Spleen (tissue), 11 donors: Measurements from ENCODE around the gene SLC25A28. TPM values are rescaled to one million over a fixed set of nuclear protein-coding genes. Genes with fewer than 3 reads are reported as not detected.

Source experiments
- DNase-seq: peaks from one replicate; pipeline ENCODE4 v3.0.0-alpha.2; 2020
- H3K27ac ChIP-seq, 8 donors: fragments of 200-600 bp; sonication (generic) in 7 of 8; 1 replicate in 4 of 8; 2 replicates in 4 of 8; pipeline versions ENCODE4 v1.5.0 to v1.8.0; 2016 to 2021; ENCODE audit warnings: inconsistent platforms in 4 of 8, mild to moderate bottlenecking in 4 of 8, moderate library complexity in 1 of 8
- H3K27me3 ChIP-seq, 7 donors: fragments of 200-600 bp; sonication (generic) in 6 of 7; replicated peaks in 1 of 7; 1 replicate in 4 of 7; 2 replicates in 3 of 7; pipeline versions ENCODE4 v1.5.0 to v1.8.0; 2016 to 2021; ENCODE audit warnings: inconsistent platforms in 3 of 7, mild to moderate bottlenecking in 1 of 7
- H3K36me3 ChIP-seq, 6 donors: fragments of 200-600 bp; sonication (generic) in 5 of 6; 1 replicate in 4 of 6; 2 replicates in 2 of 6; pipeline versions ENCODE4 v1.5.0 to v1.8.0; 2016 to 2021; ENCODE audit warnings: inconsistent platforms in 2 of 6
- H3K4me1 ChIP-seq, 6 donors: fragments of 200-600 bp; sonication (generic) in 5 of 6; 1 replicate in 3 of 6; 2 replicates in 3 of 6; pipeline versions ENCODE4 v1.5.0 to v1.8.0; 2016 to 2021; ENCODE audit warnings: inconsistent platforms in 3 of 6
- H3K4me3 ChIP-seq, 8 donors: fragments of 200-600 bp; sonication (generic) in 7 of 8; 1 replicate in 4 of 8; 2 replicates in 4 of 8; pipeline versions ENCODE4 v1.5.0 to v1.8.0; 2016 to 2021; ENCODE audit warnings: inconsistent platforms in 4 of 8, mild to moderate bottlenecking in 4 of 8, moderate library complexity in 2 of 8
- H3K9me3 ChIP-seq, 8 donors: fragments of 200-600 bp; sonication (generic) in 7 of 8; 1 replicate in 4 of 8; 2 replicates in 4 of 8; pipeline versions ENCODE4 v1.5.0 to v1.8.0; 2016 to 2021; ENCODE audit warnings: inconsistent platforms in 4 of 8
- POLR2A ChIP-seq, 3 donors: fragments of 450-650 bp; IDR thresholded peaks; one replicate each; pipeline ENCODE4 v1.5.1; 2017; ENCODE audit warnings: antibody characterized with exemption in 3 of 3, mild to moderate bottlenecking in 1 of 3
- POLR2AphosphoS5 ChIP-seq, 3 donors: sonication (generic); formaldehyde crosslinking; IDR thresholded peaks; one replicate each; pipeline ENCODE4 v1.5.1; 2017; ENCODE audit warnings: antibody characterized with exemption in 3 of 3
- WGBS, 5 donors: extraction: QIAGEN DNeasy Blood & Tissue Kit in 3 of 5; methylation state at CpG; one replicate each; pipeline versions ENCODE4 v1.1.5 to v1.1.7; 2013 to 2018; 5-methylcytosine and 5-hydroxymethylcytosine counted together
- intact Hi-C: fragments of 100-400 bp; cut with DNase I; formaldehyde crosslinking; loops from one replicate; pipeline ENCODE4 v1.15.0; 2023; ENCODE audit warnings: low total_unique reads
- polyA plus RNA-seq, 3 donors: library from polyadenylated mRNA; stranded (reverse); fragments of 200-250 nt; gene quantifications; one replicate each; pipeline ENCODE4 v1.2.1, GENCODE V29; 2013
- total RNA-seq, 7 donors: library from RNA; depleted of rRNA in 3 of 7; stranded (reverse); fragments of >200 nt in 3 of 7; fragmentation: NEBNext Ultra II Directional in 4 of 7; extraction: Animal tissue kit (Norgen Biotek cat#: 25700) in 4 of 7; gene quantifications; one replicate each; pipeline versions ENCODE4 v1.1.0 to v1.2.1, GENCODE V29; 2016 to 2021
- TF ChIP-seq, protein P1 (sequence below), 11 experiments: fragments of 200-600 bp in 7 of 11; fragments of 450-650 bp in 4 of 11; sonication (generic) in 4 of 11; IDR thresholded peaks in 8 of 11; conservative IDR thresholded peaks in 3 of 11; 1 replicate in 7 of 11; 2 replicates in 4 of 11; pipeline versions ENCODE4 v1.4.0 to v1.8.0; 2016 to 2021; ENCODE audit warnings: antibody characterized with exemption in 11 of 11, inconsistent platforms in 4 of 11, mild to moderate bottlenecking in 1 of 11
- donor health status: healthy with polysubstance abuse.
- donor health status: DM: no; HTN: no; CAD: no; lungs with moderate emphysema.
- donor health status: DM: no; HTN: no; CAD: no.
- donor health status: Bipolar disorder and iron deficiency.
- donor health status: healthy.
- donor health status: DM: no; HTN: no; CAD: no.
- donor health status: DM: yes; HTN: yes; CAD: no.

Gene SLC25A28
- total and polyA plus RNA-seq, 10 donors = 33.9 to 120 (median 56.3) TPM

DNA sequence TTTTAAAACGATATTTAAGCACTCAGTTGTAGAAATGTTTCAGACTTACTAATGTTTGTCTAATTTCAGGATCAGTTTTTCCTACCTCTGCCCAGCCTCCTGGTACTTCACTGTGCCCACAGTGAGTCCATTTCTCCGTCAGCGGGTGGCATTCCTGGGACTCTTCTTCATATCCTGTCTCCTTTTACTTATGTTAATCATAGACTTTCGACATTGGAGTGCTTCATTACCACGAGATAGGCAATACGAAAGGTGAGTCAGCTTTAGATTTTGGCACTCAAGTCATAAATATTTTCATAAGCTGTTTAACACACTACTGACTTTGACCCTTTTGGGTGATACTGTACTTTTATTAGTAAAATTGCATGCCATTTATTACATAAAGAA is 41.1 kb upstream of the SLC25A28 start:
- Histone ChIP-seq H3K4me1 (peaks cover 4 to 62% (median 29%) of the 10 kb centered on the region in 6 donors), H3K27ac (no peak overlapping the region), H3K36me3 (peaks cover 0 to 38% (median 3%) of the 10 kb centered on the region in 6 donors), H3K9me3 (no peaks in the 10 kb centered on the region), H3K4me3 (no peak overlapping the region), H3K27me3 (no peaks in the 10 kb centered on the region)
- TF ChIP-seq, protein P1, sequence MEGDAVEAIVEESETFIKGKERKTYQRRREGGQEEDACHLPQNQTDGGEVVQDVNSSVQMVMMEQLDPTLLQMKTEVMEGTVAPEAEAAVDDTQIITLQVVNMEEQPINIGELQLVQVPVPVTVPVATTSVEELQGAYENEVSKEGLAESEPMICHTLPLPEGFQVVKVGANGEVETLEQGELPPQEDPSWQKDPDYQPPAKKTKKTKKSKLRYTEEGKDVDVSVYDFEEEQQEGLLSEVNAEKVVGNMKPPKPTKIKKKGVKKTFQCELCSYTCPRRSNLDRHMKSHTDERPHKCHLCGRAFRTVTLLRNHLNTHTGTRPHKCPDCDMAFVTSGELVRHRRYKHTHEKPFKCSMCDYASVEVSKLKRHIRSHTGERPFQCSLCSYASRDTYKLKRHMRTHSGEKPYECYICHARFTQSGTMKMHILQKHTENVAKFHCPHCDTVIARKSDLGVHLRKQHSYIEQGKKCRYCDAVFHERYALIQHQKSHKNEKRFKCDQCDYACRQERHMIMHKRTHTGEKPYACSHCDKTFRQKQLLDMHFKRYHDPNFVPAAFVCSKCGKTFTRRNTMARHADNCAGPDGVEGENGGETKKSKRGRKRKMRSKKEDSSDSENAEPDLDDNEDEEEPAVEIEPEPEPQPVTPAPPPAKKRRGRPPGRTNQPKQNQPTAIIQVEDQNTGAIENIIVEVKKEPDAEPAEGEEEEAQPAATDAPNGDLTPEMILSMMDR (IDR thresholded peaks at IDR 0.05 in 8 of 11, conservative IDR thresholded peaks at IDR 0.05 in 3 of 11) = no peak
- no peak for TF ChIP-seq POLR2A (IDR thresholded peaks at IDR 0.05)
- TF ChIP-seq POLR2AphosphoS5 (IDR thresholded peaks at IDR 0.05) = no peak
- intact Hi-C loops = no loop called here
- 62 to 87% (median 74%) methylated on average over 6 of the region's 6 CpGs for WGBS, 5 donors
- no peak for DNase-seq

DNA sequence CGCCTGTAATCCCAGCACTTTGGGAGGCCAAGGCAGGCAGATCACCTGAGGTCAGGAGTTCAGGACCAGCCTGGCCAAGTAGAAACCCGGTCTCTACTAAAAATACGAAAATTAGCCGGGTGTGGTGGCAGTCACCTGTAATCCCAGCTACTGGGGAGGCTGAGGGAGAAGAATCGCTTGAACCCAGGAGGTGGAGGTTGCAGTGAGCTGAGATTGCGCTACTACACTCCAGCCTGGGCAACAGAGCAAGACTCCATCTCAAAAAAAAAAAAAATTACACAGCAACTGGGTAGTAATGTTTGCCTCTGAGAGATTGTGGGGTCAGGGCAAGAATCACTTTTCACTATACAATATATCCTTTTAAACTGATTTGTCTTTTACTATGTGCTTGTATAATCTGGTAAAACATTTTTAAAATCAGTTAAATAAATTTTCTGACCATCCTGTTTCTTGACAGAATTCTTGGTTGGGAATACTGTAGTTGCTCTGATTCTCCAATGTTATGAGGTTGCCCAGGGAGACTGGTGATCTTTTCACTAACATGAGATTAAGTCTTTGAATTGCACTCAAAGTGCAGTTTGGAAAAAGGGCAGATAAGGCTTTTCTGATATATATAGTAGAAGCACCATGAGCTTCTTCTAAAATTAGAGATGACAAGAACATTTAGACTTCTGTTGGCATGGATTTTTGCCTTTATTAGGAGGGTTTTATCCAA is 40.6 kb upstream of the SLC25A28 start:
- TF ChIP-seq, protein P1 (IDR thresholded peaks at IDR 0.05 in 8 of 11, conservative IDR thresholded peaks at IDR 0.05 in 3 of 11) = no peak
- TF ChIP-seq POLR2AphosphoS5 (IDR thresholded peaks at IDR 0.05) (no peak), POLR2A (IDR thresholded peaks at IDR 0.05) (no peak)
- peak overlapping the region in 1 of 8 donors; percentile 83 for H3K4me3 ChIP-seq
- H3K27me3 ChIP-seq = no peaks in the 10 kb centered on the region
- H3K36me3 ChIP-seq = peaks cover 0 to 32% (median 3%) of the 10 kb centered on the region in 6 donors
- H3K4me1 ChIP-seq = peaks cover 4 to 68% (median 29%) of the 10 kb centered on the region in 6 donors
- 96 to 98% (median 97%) methylated on average over 6 of the region's 6 CpGs for WGBS, 5 donors
- intact Hi-C loops = no loop called here
- H3K9me3 ChIP-seq = no peaks in the 10 kb centered on the region
- no peak for DNase-seq
- H3K27ac ChIP-seq = no peak overlapping the region

DNA sequence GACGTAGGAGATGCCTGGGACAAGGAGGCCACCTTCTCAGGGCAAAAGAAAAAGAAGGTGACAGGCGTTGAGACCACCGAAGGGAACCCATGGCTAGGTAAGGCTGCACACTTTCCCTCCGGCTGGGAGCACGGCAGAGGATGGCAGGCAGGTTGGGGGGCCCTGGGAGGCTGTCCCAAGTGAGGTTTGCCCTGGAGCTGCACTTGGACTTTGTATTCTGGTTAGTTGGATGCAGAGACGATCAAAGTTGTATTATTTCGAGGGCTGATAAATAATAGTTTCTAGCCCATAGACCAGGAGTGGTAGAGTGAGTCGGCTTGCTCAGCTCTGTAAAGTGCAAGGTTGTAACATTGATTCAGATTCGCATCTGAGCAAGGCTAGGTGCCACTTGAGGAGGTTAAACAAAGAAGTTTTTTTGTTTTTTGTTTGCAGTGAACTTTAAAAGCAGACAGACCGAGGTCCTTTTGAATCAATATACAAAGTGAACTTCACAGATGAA is 39.7 kb upstream of the SLC25A28 start:
- peak overlapping the region; percentile 56 to 98 (median 86) for H3K4me3 ChIP-seq
- 18 to 22% (median 19%) methylated on average over 10 of the region's 10 CpGs for WGBS, 5 donors
- H3K27ac ChIP-seq = peak overlapping the region in 6 of 8 donors; percentile 64 to 86 (median 74)
- TF ChIP-seq, protein P1 (IDR thresholded peaks at IDR 0.05 in 8 of 11, conservative IDR thresholded peaks at IDR 0.05 in 3 of 11) = no peak
- TF ChIP-seq POLR2AphosphoS5 (IDR thresholded peaks at IDR 0.05) (no peak), POLR2A (IDR thresholded peaks at IDR 0.05) (no peak)
- intact Hi-C loops = no loop called here
- no peaks in the 10 kb centered on the region for H3K9me3 ChIP-seq
- peaks cover 4 to 73% (median 29%) of the 10 kb centered on the region in 6 donors for H3K4me1 ChIP-seq
- peak; percentile 80 for DNase-seq
- H3K36me3 ChIP-seq = peaks cover 0 to 23% (median 3%) of the 10 kb centered on the region in 6 donors
- H3K27me3 ChIP-seq = no peaks in the 10 kb centered on the region
